IMR-90 (cell line): Measurements from ENCODE around the gene SLC6A9.

Experiments
- BHLHE40 ChIP-seq: fragments of 150-350 bp; IDR thresholded peaks from 2 replicates; pipeline ENCODE4 v1.6.1; 2016; ENCODE audit warnings: mild to moderate bottlenecking, low read depth, low read length
- CEBPB ChIP-seq: IDR thresholded peaks from 2 replicates; pipeline ENCODE4 v1.6.1; 2012; ENCODE audit warnings: low read depth, low read length, improper control_type of control experiment
- CTCF ChIP-seq: conservative IDR thresholded peaks from 2 replicates; pipeline ENCODE4 v1.5.1; 2012; ENCODE audit warnings: mild to moderate bottlenecking, low read depth, low read length, improper control_type of control experiment
- POLR2A ChIP-seq: IDR thresholded peaks from 2 replicates; pipeline ENCODE4 v1.6.1; 2012; ENCODE audit warnings: mild to moderate bottlenecking, low read depth, low read length
- RAD21 ChIP-seq: IDR thresholded peaks from 2 replicates; pipeline ENCODE4 v1.6.1; 2012; ENCODE audit warnings: low read length, improper control_type of control experiment
- RFX5 ChIP-seq: IDR thresholded peaks from 2 replicates; pipeline ENCODE4 v1.8.0; 2012; ENCODE audit warnings: low read depth, mild to moderate bottlenecking, low read length, moderate library complexity
- SMC3 ChIP-seq: fragments of 150-350 bp; IDR thresholded peaks from 2 replicates; pipeline ENCODE4 v1.6.1; 2016; ENCODE audit warnings: low read depth, mild to moderate bottlenecking, antibody characterized with exemption, low read length, moderate library complexity
- USF2 ChIP-seq: fragments of 150-350 bp; IDR thresholded peaks from 2 replicates; pipeline ENCODE4 v1.6.1; 2017; ENCODE audit warnings: mild to moderate bottlenecking, antibody characterized with exemption, low read length, low read depth

DNA sequence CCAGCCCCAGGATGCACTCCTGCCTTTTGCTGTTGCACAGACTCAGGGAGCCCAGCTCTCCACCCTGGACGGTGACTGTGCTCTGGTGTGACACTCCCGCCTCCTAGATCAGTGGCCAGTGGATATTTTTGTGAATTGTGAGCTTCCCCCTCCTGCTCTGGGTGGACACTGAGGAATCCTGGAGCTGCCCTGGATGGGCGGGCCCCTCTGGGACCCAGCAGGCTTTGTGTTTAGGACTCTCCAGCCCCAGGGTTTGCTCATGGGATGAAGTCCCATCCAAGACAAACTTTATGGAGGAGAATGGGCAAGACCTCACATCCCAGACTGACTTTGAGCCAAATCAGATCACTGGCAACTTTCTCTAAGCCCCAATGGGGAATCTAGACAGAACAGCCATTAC is 16.1 kb downstream of the SLC6A9 start:
- TF ChIP-seq CTCF = no peak
- TF ChIP-seq POLR2A = no peak
- TF ChIP-seq BHLHE40 = no peak
- no peak for TF ChIP-seq USF2
- TF ChIP-seq SMC3 = no peak
- TF ChIP-seq CEBPB = no peak
- no peak for TF ChIP-seq RFX5
- no peak for TF ChIP-seq RAD21
